ENCODE measurements around the gene HOXD11. TPM values are rescaled to one million over a fixed set of nuclear protein-coding genes. Genes with fewer than 3 reads are reported as not detected.
A peak's percentile ranks its signal among the peaks of the same experiment; 100 is the strongest.

HOXD11 gene
- total RNA-seq, 1 experiment from 2014 or later, result not detected

DNA sequence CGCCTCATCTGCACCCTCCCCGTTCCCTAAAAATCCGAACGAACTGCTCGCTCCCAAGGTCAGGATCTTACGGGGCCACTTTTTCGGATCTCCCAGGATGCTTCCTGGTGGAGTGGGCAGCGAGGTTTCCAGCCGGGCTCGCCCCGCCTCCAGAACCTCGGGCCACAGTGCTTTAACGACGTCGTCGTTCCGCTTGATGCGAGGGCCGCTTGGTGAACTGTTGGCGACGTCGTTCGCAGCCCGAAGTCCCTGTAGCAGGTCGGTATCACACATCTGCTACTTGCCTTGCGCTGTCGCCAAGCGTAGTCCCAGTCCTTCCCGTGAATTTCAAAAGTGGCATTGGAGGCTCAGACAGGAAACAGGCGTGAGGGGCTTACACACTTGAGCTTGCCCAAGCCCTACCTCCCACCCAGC, 38.7 kb upstream of the HOXD11 start:
- H3K36me3 Mint-ChIP-seq, result no peaks in the 10 kb centered on the region
- CTCF ChIA-PET, result interaction anchor here (0.9 to 1.2 kb wide), 2 partner anchors 11 to 17 kb away, joined by 3 read pairs; no protein-coding TSS in a partner anchor

DNA sequence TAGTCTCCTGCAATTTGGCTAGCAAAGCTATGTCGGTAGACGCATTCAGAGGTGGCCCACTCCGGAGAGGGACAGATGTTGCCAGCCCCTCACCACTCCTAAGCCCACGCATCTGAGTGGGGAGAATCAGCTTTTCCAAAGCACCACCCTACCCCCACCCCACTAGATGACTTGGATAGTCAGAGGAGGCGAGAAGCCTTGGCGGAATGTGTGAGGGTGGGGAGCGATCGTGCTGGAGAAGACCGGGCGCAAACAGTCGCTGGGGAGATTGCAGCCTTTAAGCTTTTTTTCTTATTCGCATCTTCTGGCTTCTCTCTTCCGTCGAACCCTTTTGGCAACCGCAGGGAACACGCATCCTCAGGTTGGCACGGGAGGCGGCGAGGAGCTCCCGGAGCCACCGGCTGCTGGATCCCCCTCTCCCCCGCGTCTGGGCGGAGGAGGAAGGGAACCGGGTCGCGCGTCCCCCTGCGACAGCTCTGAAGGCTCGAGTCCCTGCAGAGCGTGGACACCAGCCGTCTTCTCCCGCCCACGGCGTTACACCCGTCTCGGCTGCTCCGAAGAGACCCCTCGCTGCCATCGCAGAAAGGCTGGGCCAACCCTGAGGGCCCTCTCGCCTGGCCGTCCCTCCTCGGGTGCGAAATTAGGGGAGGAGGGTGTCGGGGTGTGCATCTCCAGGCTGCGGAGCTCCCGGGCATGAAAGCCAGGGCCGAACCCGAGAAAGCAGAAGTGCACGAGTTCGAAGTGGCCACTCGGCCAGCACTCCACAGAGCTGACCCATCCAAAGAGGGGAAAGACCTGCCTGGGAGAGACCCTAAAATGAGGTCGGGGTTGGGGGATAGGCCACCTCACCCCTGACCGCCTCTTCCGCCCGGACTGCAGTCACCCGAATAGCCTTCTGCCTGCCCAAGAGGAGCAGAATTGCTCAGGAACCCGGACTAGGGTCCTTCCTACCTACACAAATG, 35.5 kb upstream of the HOXD11 start:
- POLR2A ChIA-PET, result no interaction called here
- H3K4me3 Mint-ChIP-seq, result no peak overlapping the region; the same call in 1 of the 2 replicates
- TF ChIP-seq, protein P1, sequence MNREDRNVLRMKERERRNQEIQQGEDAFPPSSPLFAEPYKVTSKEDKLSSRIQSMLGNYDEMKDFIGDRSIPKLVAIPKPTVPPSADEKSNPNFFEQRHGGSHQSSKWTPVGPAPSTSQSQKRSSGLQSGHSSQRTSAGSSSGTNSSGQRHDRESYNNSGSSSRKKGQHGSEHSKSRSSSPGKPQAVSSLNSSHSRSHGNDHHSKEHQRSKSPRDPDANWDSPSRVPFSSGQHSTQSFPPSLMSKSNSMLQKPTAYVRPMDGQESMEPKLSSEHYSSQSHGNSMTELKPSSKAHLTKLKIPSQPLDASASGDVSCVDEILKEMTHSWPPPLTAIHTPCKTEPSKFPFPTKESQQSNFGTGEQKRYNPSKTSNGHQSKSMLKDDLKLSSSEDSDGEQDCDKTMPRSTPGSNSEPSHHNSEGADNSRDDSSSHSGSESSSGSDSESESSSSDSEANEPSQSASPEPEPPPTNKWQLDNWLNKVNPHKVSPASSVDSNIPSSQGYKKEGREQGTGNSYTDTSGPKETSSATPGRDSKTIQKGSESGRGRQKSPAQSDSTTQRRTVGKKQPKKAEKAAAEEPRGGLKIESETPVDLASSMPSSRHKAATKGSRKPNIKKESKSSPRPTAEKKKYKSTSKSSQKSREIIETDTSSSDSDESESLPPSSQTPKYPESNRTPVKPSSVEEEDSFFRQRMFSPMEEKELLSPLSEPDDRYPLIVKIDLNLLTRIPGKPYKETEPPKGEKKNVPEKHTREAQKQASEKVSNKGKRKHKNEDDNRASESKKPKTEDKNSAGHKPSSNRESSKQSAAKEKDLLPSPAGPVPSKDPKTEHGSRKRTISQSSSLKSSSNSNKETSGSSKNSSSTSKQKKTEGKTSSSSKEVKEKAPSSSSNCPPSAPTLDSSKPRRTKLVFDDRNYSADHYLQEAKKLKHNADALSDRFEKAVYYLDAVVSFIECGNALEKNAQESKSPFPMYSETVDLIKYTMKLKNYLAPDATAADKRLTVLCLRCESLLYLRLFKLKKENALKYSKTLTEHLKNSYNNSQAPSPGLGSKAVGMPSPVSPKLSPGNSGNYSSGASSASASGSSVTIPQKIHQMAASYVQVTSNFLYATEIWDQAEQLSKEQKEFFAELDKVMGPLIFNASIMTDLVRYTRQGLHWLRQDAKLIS (CRISPR knock-in tag; IDR thresholded peaks at IDR 0.05; ENCODE audit: borderline replicate concordance), result no peak
- TF ChIP-seq, protein P2, sequence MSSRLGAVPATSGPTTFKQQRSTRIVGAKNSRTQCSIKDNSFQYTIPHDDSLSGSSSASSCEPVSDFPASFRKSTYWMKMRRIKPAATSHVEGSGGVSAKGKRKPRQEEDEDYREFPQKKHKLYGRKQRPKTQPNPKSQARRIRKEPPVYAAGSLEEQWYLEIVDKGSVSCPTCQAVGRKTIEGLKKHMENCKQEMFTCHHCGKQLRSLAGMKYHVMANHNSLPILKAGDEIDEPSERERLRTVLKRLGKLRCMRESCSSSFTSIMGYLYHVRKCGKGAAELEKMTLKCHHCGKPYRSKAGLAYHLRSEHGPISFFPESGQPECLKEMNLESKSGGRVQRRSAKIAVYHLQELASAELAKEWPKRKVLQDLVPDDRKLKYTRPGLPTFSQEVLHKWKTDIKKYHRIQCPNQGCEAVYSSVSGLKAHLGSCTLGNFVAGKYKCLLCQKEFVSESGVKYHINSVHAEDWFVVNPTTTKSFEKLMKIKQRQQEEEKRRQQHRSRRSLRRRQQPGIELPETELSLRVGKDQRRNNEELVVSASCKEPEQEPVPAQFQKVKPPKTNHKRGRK (CRISPR knock-in tag; IDR thresholded peaks at IDR 0.05; ENCODE audit: borderline replicate concordance), result no peak
- no peak for TF ChIP-seq EMX1 (CRISPR knock-in tag; IDR thresholded peaks at IDR 0.05)
- TF ChIP-seq, protein P3, sequence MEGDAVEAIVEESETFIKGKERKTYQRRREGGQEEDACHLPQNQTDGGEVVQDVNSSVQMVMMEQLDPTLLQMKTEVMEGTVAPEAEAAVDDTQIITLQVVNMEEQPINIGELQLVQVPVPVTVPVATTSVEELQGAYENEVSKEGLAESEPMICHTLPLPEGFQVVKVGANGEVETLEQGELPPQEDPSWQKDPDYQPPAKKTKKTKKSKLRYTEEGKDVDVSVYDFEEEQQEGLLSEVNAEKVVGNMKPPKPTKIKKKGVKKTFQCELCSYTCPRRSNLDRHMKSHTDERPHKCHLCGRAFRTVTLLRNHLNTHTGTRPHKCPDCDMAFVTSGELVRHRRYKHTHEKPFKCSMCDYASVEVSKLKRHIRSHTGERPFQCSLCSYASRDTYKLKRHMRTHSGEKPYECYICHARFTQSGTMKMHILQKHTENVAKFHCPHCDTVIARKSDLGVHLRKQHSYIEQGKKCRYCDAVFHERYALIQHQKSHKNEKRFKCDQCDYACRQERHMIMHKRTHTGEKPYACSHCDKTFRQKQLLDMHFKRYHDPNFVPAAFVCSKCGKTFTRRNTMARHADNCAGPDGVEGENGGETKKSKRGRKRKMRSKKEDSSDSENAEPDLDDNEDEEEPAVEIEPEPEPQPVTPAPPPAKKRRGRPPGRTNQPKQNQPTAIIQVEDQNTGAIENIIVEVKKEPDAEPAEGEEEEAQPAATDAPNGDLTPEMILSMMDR (IDR thresholded peaks at IDR 0.05), result no peak
- TF ChIP-seq, protein P4, sequence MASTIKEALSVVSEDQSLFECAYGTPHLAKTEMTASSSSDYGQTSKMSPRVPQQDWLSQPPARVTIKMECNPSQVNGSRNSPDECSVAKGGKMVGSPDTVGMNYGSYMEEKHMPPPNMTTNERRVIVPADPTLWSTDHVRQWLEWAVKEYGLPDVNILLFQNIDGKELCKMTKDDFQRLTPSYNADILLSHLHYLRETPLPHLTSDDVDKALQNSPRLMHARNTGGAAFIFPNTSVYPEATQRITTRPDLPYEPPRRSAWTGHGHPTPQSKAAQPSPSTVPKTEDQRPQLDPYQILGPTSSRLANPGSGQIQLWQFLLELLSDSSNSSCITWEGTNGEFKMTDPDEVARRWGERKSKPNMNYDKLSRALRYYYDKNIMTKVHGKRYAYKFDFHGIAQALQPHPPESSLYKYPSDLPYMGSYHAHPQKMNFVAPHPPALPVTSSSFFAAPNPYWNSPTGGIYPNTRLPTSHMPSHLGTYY (CRISPR knock-in tag; IDR thresholded peaks at IDR 0.05), result no peak
- no peak for TF ChIP-seq RORB (CRISPR knock-in tag; IDR thresholded peaks at IDR 0.05)
- TF ChIP-seq SMAD3 (CRISPR knock-in tag; IDR thresholded peaks at IDR 0.05; ENCODE audit: borderline replicate concordance), result no peak
- no peak for TF ChIP-seq JAZF1 (CRISPR knock-in tag; IDR thresholded peaks at IDR 0.05)
- no peak for TF ChIP-seq ZNF671 (CRISPR knock-in tag; IDR thresholded peaks at IDR 0.05)
- TF ChIP-seq, protein P5, sequence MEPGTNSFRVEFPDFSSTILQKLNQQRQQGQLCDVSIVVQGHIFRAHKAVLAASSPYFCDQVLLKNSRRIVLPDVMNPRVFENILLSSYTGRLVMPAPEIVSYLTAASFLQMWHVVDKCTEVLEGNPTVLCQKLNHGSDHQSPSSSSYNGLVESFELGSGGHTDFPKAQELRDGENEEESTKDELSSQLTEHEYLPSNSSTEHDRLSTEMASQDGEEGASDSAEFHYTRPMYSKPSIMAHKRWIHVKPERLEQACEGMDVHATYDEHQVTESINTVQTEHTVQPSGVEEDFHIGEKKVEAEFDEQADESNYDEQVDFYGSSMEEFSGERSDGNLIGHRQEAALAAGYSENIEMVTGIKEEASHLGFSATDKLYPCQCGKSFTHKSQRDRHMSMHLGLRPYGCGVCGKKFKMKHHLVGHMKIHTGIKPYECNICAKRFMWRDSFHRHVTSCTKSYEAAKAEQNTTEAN (CRISPR knock-in tag; IDR thresholded peaks at IDR 0.05), result no peak
- no peak for TF ChIP-seq NFE2L1 (CRISPR knock-in tag; IDR thresholded peaks at IDR 0.05)
- no peak for TF ChIP-seq TEAD4 (CRISPR knock-in tag; IDR thresholded peaks at IDR 0.05)

More for the DNA sequence above, 38.7 kb upstream of the HOXD11 start:
- ATAC-seq (no peak), DNase-seq (ENCODE audit: low spot score) (no peak)
- TF ChIP-seq, protein P6, sequence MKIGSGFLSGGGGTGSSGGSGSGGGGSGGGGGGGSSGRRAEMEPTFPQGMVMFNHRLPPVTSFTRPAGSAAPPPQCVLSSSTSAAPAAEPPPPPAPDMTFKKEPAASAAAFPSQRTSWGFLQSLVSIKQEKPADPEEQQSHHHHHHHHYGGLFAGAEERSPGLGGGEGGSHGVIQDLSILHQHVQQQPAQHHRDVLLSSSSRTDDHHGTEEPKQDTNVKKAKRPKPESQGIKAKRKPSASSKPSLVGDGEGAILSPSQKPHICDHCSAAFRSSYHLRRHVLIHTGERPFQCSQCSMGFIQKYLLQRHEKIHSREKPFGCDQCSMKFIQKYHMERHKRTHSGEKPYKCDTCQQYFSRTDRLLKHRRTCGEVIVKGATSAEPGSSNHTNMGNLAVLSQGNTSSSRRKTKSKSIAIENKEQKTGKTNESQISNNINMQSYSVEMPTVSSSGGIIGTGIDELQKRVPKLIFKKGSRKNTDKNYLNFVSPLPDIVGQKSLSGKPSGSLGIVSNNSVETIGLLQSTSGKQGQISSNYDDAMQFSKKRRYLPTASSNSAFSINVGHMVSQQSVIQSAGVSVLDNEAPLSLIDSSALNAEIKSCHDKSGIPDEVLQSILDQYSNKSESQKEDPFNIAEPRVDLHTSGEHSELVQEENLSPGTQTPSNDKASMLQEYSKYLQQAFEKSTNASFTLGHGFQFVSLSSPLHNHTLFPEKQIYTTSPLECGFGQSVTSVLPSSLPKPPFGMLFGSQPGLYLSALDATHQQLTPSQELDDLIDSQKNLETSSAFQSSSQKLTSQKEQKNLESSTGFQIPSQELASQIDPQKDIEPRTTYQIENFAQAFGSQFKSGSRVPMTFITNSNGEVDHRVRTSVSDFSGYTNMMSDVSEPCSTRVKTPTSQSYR (CRISPR knock-in tag; IDR thresholded peaks at IDR 0.05), result no peak
- POLR2A ChIA-PET, result no interaction called here
- Mint-ChIP-seq H3K4me3 (peak overlapping the region; percentile 43), H3K9me3 (no peaks in the 10 kb centered on the region), H3K4me1 (peaks cover 32% of the 10 kb centered on the region), H3K27me3 (ENCODE audit: low read depth) (peaks cover 100% of the 10 kb centered on the region), H3K27ac (no peak overlapping the region)

More for the DNA sequence above, 35.5 kb upstream of the HOXD11 start:
- CTCF ChIA-PET, result interaction anchor here (0.7 to 1.9 kb wide), 4 partner anchors 9 to 868 kb away, joined by 3 to 12 read pairs (median 4); no protein-coding TSS in a partner anchor
- H3K4me1 Mint-ChIP-seq, result peaks cover 34% of the 10 kb centered on the region
- ATAC-seq, result no peak
- H3K9me3 Mint-ChIP-seq, result no peaks in the 10 kb centered on the region
- no peak overlapping the region for H3K27ac Mint-ChIP-seq
- peaks cover 100% of the 10 kb centered on the region for H3K27me3 Mint-ChIP-seq (ENCODE audit: low read depth)
- no peak for DNase-seq (ENCODE audit: low spot score)
- no peaks in the 10 kb centered on the region for H3K36me3 Mint-ChIP-seq

Measured in WTC11 (cell line).